Smooth muscle cell (in vitro differentiated cells): ENCODE measurements around the gene LCN12. TPM values are rescaled to one million over a fixed set of nuclear protein-coding genes. Genes with fewer than 3 reads are reported as not detected.

Experiments
- DNase-seq: peaks from one replicate; lab custom pipeline; 2025; ENCODE audit not compliant: unreplicated experiment; lab: John Stamatoyannopoulos, UW
- H2AFZ ChIP-seq: fragments of 200-600 bp; sonication (generic); 2 replicates; pipeline ENCODE4 v1.6.0; 2016; ENCODE audit warnings: antibody characterized with exemption, low read depth, mild to moderate bottlenecking
- H3F3A ChIP-seq: fragments of 200-600 bp; sonication (generic); 2 replicates; pipeline ENCODE4 v1.6.0; 2017; ENCODE audit warnings: antibody characterized with exemption, low read depth
- H3K27ac ChIP-seq: fragments of 200-600 bp; sonication (generic); 2 replicates; pipeline ENCODE4 v1.5.1; 2016; ENCODE audit warnings: low read depth, mild to moderate bottlenecking
- H3K27me3 ChIP-seq: fragments of 200-600 bp; sonication (generic); 2 replicates; pipeline ENCODE4 v1.6.1; 2016; ENCODE audit warnings: low read depth, mild to moderate bottlenecking
- H3K36me3 ChIP-seq: fragments of 200-600 bp; sonication (generic); 2 replicates; pipeline ENCODE4 v1.5.1; 2016; ENCODE audit warnings: low read depth
- H3K4me1 ChIP-seq: fragments of 200-600 bp; sonication (generic); 2 replicates; pipeline ENCODE4 v1.5.1; 2016; ENCODE audit warnings: low read depth
- H3K4me2 ChIP-seq: fragments of 200-600 bp; sonication (generic); 2 replicates; pipeline ENCODE4 v1.6.0; 2016; ENCODE audit warnings: mild to moderate bottlenecking
- H3K4me3 ChIP-seq: fragments of 200-600 bp; sonication (generic); 2 replicates; pipeline ENCODE4 v1.5.1; 2016; ENCODE audit warnings: mild to moderate bottlenecking
- H3K79me2 ChIP-seq: fragments of 200-600 bp; sonication (generic); 2 replicates; pipeline ENCODE4 v1.6.0; 2016; ENCODE audit warnings: low read depth, mild to moderate bottlenecking
- H3K9ac ChIP-seq: fragments of 200-600 bp; sonication (generic); 2 replicates; pipeline ENCODE4 v1.6.0; 2016; ENCODE audit warnings: low read depth
- H3K9me3 ChIP-seq: fragments of 200-600 bp; sonication (generic); replicated peaks from 2 replicates; pipeline ENCODE4 v1.5.1; 2016; ENCODE audit warnings: low read depth
- H4K20me1 ChIP-seq: fragments of 200-600 bp; sonication (generic); 2 replicates; pipeline ENCODE4 v1.6.0; 2016; ENCODE audit warnings: low read depth
- CTCF ChIP-seq: fragments of 200-600 bp; sonication (generic); IDR thresholded peaks from 2 replicates; pipeline ENCODE4 v1.5.1; 2017; ENCODE audit warnings: borderline replicate concordance, mild to moderate bottlenecking, antibody characterized with exemption; ENCODE audit not compliant: insufficient read depth, poor library complexity, severe bottlenecking
- WGBS: methylation state at CpG from one replicate; pipeline ENCODE4 v1.1.7; 2016; ENCODE audit warnings: low lambda C conversion rate; 5-methylcytosine and 5-hydroxymethylcytosine counted together
- polyA plus RNA-seq: library from polyadenylated mRNA; unstranded; fragments of >200 nt; fragmentation: Nextera tagmentation; extraction: Ambion mirVana; gene quantifications from 2 replicates; pipeline ENCODE4 v1.2.1, GENCODE V29; 2016
- total RNA-seq: library from RNA; depleted of rRNA; stranded (reverse); fragments of >200 nt; gene quantifications from 2 replicates; pipeline ENCODE4 v1.2.3, GENCODE V29; 2014

The LCN12 gene
- total and polyA plus RNA-seq, 2 experiments from 2014 or later, result not detected

- H2AFZ ChIP-seq, result no peak overlapping the region
- H3K4me1 ChIP-seq, result no peaks in the 10 kb centered on the region
- H4K20me1 ChIP-seq, result no peaks in the 10 kb centered on the region
- no peaks in the 10 kb centered on the region for H3K79me2 ChIP-seq
- H3K27ac ChIP-seq, result no peak overlapping the region
- no peaks in the 10 kb centered on the region for H3K36me3 ChIP-seq
- WGBS, result 96% methylated on average over 6 of the region's 7 CpGs
- H3K9me3 ChIP-seq, result no peaks in the 10 kb centered on the region
- no peak for TF ChIP-seq CTCF
- no peak for DNase-seq
- H3K4me2 ChIP-seq, result no peak overlapping the region
- no peaks in the 10 kb centered on the region for H3K27me3 ChIP-seq
- no peak overlapping the region for H3K9ac ChIP-seq
- H3K4me3 ChIP-seq, result no peak overlapping the region
- H3F3A ChIP-seq, result no peaks in the 10 kb centered on the region
These were observed 6.4 kb downstream of the LCN12 start for GRCh38 chr9:136958473-136958872.

GRCh38 chr9:136958898-136959850 lies 7.1 kb downstream of the LCN12 start:
- H3K27ac ChIP-seq, result no peak overlapping the region
- no peak overlapping the region for H3K4me2 ChIP-seq
- H3K36me3 ChIP-seq, result no peaks in the 10 kb centered on the region
- H2AFZ ChIP-seq, result no peak overlapping the region
- no peak overlapping the region for H3K4me3 ChIP-seq
- no peaks in the 10 kb centered on the region for H3K79me2 ChIP-seq
- TF ChIP-seq CTCF, result no peak
- DNase-seq, result no peak
- no peaks in the 10 kb centered on the region for H3K9me3 ChIP-seq
- no peaks in the 10 kb centered on the region for H3K27me3 ChIP-seq
- H3K9ac ChIP-seq, result no peak overlapping the region
- no peaks in the 10 kb centered on the region for H3K4me1 ChIP-seq
- no peaks in the 10 kb centered on the region for H3F3A ChIP-seq
- WGBS, result 88% methylated on average over 28 of the region's 28 CpGs
- no peaks in the 10 kb centered on the region for H4K20me1 ChIP-seq

- TF ChIP-seq CTCF, result no peak
- no peaks in the 10 kb centered on the region for H3K4me1 ChIP-seq
- H3K9me3 ChIP-seq, result no peaks in the 10 kb centered on the region
- no peaks in the 10 kb centered on the region for H3F3A ChIP-seq
- H3K27me3 ChIP-seq, result no peaks in the 10 kb centered on the region
- no peak overlapping the region for H3K4me2 ChIP-seq
- no peak for DNase-seq
- no peak overlapping the region for H3K27ac ChIP-seq
- no peak overlapping the region for H3K4me3 ChIP-seq
- H3K9ac ChIP-seq, result no peak overlapping the region
- 82% methylated on average over 13 of the region's 19 CpGs for WGBS
- no peaks in the 10 kb centered on the region for H4K20me1 ChIP-seq
- H3K79me2 ChIP-seq, result no peaks in the 10 kb centered on the region
- H2AFZ ChIP-seq, result no peak overlapping the region
- H3K36me3 ChIP-seq, result no peaks in the 10 kb centered on the region
These were observed 8.3 kb downstream of the LCN12 start for GRCh38 chr9:136960212-136960937.
